ENCODE data around the gene STARD10.

DNA sequence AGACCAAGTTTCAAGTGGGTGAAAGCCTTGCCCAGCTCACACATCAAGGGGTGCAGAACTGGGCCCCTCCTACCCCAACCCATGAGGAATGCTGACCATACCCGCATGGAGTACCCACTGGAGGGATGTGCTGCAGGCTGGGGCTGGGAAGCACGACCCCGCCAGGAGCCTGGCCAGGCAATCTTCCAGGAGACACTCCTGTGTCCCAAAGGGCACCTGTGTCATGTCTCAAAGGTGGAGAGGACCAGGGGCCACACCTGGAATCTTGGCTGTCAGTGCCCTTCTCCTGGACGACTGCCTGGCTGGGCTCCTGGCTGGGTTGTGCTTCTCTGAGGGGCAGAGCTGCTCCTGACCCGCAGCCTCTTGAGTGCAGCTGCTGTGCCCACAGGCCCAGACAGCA, 48.3 kb downstream of the STARD10 start:
- TF ChIP-seq POLR2AphosphoS5 (IDR thresholded peaks at IDR 0.05), result peak in 1 of 3 donors; percentile 1
- no peak for TF ChIP-seq CTCF (IDR thresholded peaks at IDR 0.05 in 8 of 11, conservative IDR thresholded peaks at IDR 0.05 in 3 of 11)
- TF ChIP-seq POLR2A (IDR thresholded peaks at IDR 0.05), result no peak

All from spleen (tissue), 7 donors.